GM18520 (cell line): ENCODE measurements around the gene CSNK1A1L.

Experiments used
- ATAC-seq: cut with Tn5 transposase; IDR thresholded peaks from one replicate; pipeline ENCODE4 v1.9.1; 2021; ENCODE audit not compliant: unreplicated experiment

CSNK1A1L gene

GRCh38 chr13:37105251-37105714 lies at the start of gene CSNK1A1L:
CSNK1A1L (minus strand) TSS chr13:37105664; CDS start chr13:37105256, 408 bp downstream.
- ATAC-seq, result no peak

- ATAC-seq, result no peak
Measured at GRCh38 chr13:37149380-37149779, 43.9 kb upstream of the CSNK1A1L start.

- no peak for ATAC-seq
Measured at GRCh38 chr13:37148501-37148900, 43.0 kb upstream of the CSNK1A1L start.

GRCh38 chr13:37144661-37145060 lies 39.2 kb upstream of the CSNK1A1L start:
- ATAC-seq, result no peak

- no peak for ATAC-seq
Measured at GRCh38 chr13:37143911-37144310, 38.4 kb upstream of the CSNK1A1L start.

GRCh38 chr13:37142877-37143276 lies 37.4 kb upstream of the CSNK1A1L start:
- ATAC-seq, result no peak

GRCh38 chr13:37141011-37141410 lies 35.5 kb upstream of the CSNK1A1L start:
- ATAC-seq, result no peak

- no peak for ATAC-seq
Measured at GRCh38 chr13:37139356-37139755, 33.9 kb upstream of the CSNK1A1L start.

GRCh38 chr13:37138926-37139325 lies 33.5 kb upstream of the CSNK1A1L start:
- no peak for ATAC-seq

GRCh38 chr13:37138169-37138568 lies 32.7 kb upstream of the CSNK1A1L start:
- no peak for ATAC-seq

- no peak for ATAC-seq
Measured at GRCh38 chr13:37136633-37137032, 31.2 kb upstream of the CSNK1A1L start.

- ATAC-seq, result no peak
Measured at GRCh38 chr13:37136187-37136586, 30.7 kb upstream of the CSNK1A1L start.

- no peak for ATAC-seq
Measured at GRCh38 chr13:37134411-37135041, 29.1 kb upstream of the CSNK1A1L start.

GRCh38 chr13:37132211-37132610 lies 26.7 kb upstream of the CSNK1A1L start:
- ATAC-seq, result no peak

- no peak for ATAC-seq
Measured at GRCh38 chr13:37131092-37131491, 25.6 kb upstream of the CSNK1A1L start.

- ATAC-seq, result no peak
Measured at GRCh38 chr13:37129866-37130265, 24.4 kb upstream of the CSNK1A1L start.

- ATAC-seq, result no peak
Measured at GRCh38 chr13:37127691-37128241, 22.3 kb upstream of the CSNK1A1L start.

- ATAC-seq, result no peak
Measured at GRCh38 chr13:37123337-37123736, 17.9 kb upstream of the CSNK1A1L start.

GRCh38 chr13:37118016-37118415 lies 12.6 kb upstream of the CSNK1A1L start:
- ATAC-seq, result no peak

- no peak for ATAC-seq
Measured at GRCh38 chr13:37114250-37114649, 8.8 kb upstream of the CSNK1A1L start.

- no peak for ATAC-seq
Measured at GRCh38 chr13:37113534-37113933, 8.1 kb upstream of the CSNK1A1L start.

- no peak for ATAC-seq
Measured at GRCh38 chr13:37109051-37109678, 3.7 kb upstream of the CSNK1A1L start.
